Lung (tissue), 12 donors: ENCODE data around the gene NPHP4. TPM values are rescaled to one million over a fixed set of nuclear protein-coding genes. Genes with fewer than 3 reads are reported as not detected.

Source experiments
- ATAC-seq: fragments of 200-7000 bp; cut with Tn5 transposase; one replicate; pipeline ENCODE4 v1.9.1; 2020; ENCODE audit warnings: moderate number of reproducible peaks; ENCODE audit not compliant: insufficient read depth, low FRiP score
- DNase-seq, 3 donors: peaks; one replicate each; pipeline ENCODE4 v3.0.0-alpha.2; 2013 to 2017
- H3K27ac ChIP-seq, 2 donors: one replicate each; pipeline ENCODE4 v1.5.1; 2013; ENCODE audit warnings: mild to moderate bottlenecking in 2 of 2, moderate library complexity in 2 of 2, control low read depth in 1 of 2, inconsistent platforms in 1 of 2, low read depth in 1 of 2, low read length in 1 of 2
- H3K27me3 ChIP-seq, 3 donors: one replicate each; pipeline ENCODE4 v1.5.1; 2013; ENCODE audit warnings: low read length in 2 of 3; ENCODE audit not compliant: control insufficient read depth in 3 of 3, insufficient read depth in 3 of 3
- H3K36me3 ChIP-seq, 4 donors: one replicate each; pipeline ENCODE4 v1.5.1; 2013; ENCODE audit warnings: low read length in 4 of 4, mild to moderate bottlenecking in 1 of 4, moderate library complexity in 1 of 4; ENCODE audit not compliant: control insufficient read depth in 4 of 4, insufficient read depth in 4 of 4
- H3K4me1 ChIP-seq, 5 donors: one replicate each; pipeline ENCODE4 v1.5.1; 2013; ENCODE audit warnings: low read length in 5 of 5, mild to moderate bottlenecking in 2 of 5, moderate library complexity in 1 of 5; ENCODE audit not compliant: control insufficient read depth in 5 of 5, insufficient read depth in 5 of 5
- H3K4me3 ChIP-seq: one replicate; pipeline ENCODE4 v1.5.1; 2013; ENCODE audit warnings: mild to moderate bottlenecking, control low read depth, moderate library complexity
- H3K9ac ChIP-seq, 2 donors: one replicate each; pipeline ENCODE4 v1.5.1; 2013; ENCODE audit warnings: low read length in 2 of 2, control low read depth in 1 of 2; ENCODE audit not compliant: insufficient read depth in 1 of 2
- H3K9me3 ChIP-seq, 4 donors: one replicate each; pipeline ENCODE4 v1.5.1; 2013; ENCODE audit warnings: low read length in 3 of 4, mild to moderate bottlenecking in 1 of 4, moderate library complexity in 1 of 4; ENCODE audit not compliant: control insufficient read depth in 4 of 4, insufficient read depth in 3 of 4
- WGBS, 2 donors: extraction: QIAGEN DNeasy Blood & Tissue Kit; methylation state at CpG; one replicate each; pipeline ENCODE4 v1.1.7; 2013; 5-methylcytosine and 5-hydroxymethylcytosine counted together
- polyA plus RNA-seq, 2 donors: library from polyadenylated mRNA; stranded (reverse); fragments of 200-250 nt; gene quantifications; one replicate each; pipeline ENCODE4 v1.2.1, GENCODE V29; 2013
- total RNA-seq, 2 donors: library from RNA; depleted of rRNA in 1 of 2; stranded (reverse); fragments of >200 nt in 1 of 2; gene quantifications; one replicate each; pipeline ENCODE4 v1.2.1, GENCODE V29; 2014 to 2021
- TF ChIP-seq, protein P1 (sequence below): IDR thresholded peaks from 2 replicates; pipeline ENCODE4 v1.5.1; 2012; ENCODE audit warnings: mild to moderate bottlenecking; ENCODE audit errors: control extremely low read depth, extremely low read depth
- donor health status: control.
- donor health status: control.
- donor health status: Bipolar disorder and iron deficiency.
- donor health status: healthy.
- donor health status: DM: yes; HTN: yes; CAD: no.

The NPHP4 gene
- total and polyA plus RNA-seq, 4 donors = 6.0 to 23.3 (median 11.1) TPM

DNA sequence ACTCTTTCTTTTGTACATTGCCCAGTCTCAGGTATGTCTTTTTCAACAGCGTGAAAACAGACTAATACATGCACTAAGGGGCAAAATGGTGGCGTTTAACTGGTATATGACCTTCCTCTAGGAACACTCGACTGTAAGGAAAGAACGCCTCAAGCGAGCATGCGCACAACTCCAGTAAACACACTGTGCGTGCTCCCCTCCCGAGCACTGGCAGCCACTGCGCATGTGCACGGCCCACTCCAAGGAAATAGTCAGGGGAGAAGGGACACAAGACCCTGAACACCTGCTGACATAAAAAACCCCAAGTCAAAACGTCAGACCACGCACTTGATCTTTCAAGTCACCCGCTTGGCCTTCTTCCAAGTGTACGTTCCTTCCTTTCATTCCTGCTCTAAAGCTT is 173.5 kb downstream of the NPHP4 start:
- no peaks in the 10 kb centered on the region for H3K4me1 ChIP-seq
- TF ChIP-seq, protein P1, sequence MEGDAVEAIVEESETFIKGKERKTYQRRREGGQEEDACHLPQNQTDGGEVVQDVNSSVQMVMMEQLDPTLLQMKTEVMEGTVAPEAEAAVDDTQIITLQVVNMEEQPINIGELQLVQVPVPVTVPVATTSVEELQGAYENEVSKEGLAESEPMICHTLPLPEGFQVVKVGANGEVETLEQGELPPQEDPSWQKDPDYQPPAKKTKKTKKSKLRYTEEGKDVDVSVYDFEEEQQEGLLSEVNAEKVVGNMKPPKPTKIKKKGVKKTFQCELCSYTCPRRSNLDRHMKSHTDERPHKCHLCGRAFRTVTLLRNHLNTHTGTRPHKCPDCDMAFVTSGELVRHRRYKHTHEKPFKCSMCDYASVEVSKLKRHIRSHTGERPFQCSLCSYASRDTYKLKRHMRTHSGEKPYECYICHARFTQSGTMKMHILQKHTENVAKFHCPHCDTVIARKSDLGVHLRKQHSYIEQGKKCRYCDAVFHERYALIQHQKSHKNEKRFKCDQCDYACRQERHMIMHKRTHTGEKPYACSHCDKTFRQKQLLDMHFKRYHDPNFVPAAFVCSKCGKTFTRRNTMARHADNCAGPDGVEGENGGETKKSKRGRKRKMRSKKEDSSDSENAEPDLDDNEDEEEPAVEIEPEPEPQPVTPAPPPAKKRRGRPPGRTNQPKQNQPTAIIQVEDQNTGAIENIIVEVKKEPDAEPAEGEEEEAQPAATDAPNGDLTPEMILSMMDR = no peak
- DNase-seq (no peak), ATAC-seq (no peak)
- H3K27me3 ChIP-seq = no peaks in the 10 kb centered on the region
- H3K9me3 ChIP-seq = peaks cover 0 to 6% (median 0%) of the 10 kb centered on the region in 4 donors
- H3K4me3 ChIP-seq = no peak overlapping the region
- no peaks in the 10 kb centered on the region for H3K36me3 ChIP-seq
- no peak overlapping the region for H3K9ac ChIP-seq
- 68 to 73% methylated on average over 14 of the region's 14 CpGs for WGBS, 2 donors
- no peak overlapping the region for H3K27ac ChIP-seq

GRCh38 chr1:5815716-5816115 is 176.5 kb downstream of the NPHP4 start:
- Histone ChIP-seq H3K27me3 (peaks cover 0 to 10% (median 0%) of the 10 kb centered on the region in 3 donors), H3K27ac (no peak overlapping the region), H3K9me3 (peaks cover 0 to 8% (median 0%) of the 10 kb centered on the region in 4 donors), H3K9ac (no peak overlapping the region), H3K4me1 (no peaks in the 10 kb centered on the region), H3K36me3 (no peaks in the 10 kb centered on the region), H3K4me3 (no peak overlapping the region)
- TF ChIP-seq, protein P1 = no peak
- no peak for DNase-seq
- no peak for ATAC-seq
- 90 to 97% methylated on average over 4 of the region's 4 CpGs for WGBS, 2 donors

GRCh38 chr1:5815211-5815610 is 177.0 kb downstream of the NPHP4 start:
- Histone ChIP-seq H3K4me3 (no peak overlapping the region), H3K27me3 (peaks cover 0 to 12% (median 0%) of the 10 kb centered on the region in 3 donors), H3K4me1 (no peaks in the 10 kb centered on the region), H3K36me3 (no peaks in the 10 kb centered on the region), H3K27ac (no peak overlapping the region), H3K9ac (no peak overlapping the region), H3K9me3 (peaks cover 0 to 8% (median 0%) of the 10 kb centered on the region in 4 donors)
- WGBS, 2 donors = 46 to 57% methylated on average over 2 of the region's 2 CpGs
- no peak for ATAC-seq
- TF ChIP-seq, protein P1 = no peak
- no peak for DNase-seq

GRCh38 chr1:5814046-5814619 is 178.1 kb downstream of the NPHP4 start:
- TF ChIP-seq, protein P1 = no peak
- peaks cover 0 to 12% (median 0%) of the 10 kb centered on the region in 3 donors for H3K27me3 ChIP-seq
- H3K36me3 ChIP-seq = no peaks in the 10 kb centered on the region
- DNase-seq (no peak), ATAC-seq (no peak)
- peaks cover 0 to 12% (median 0%) of the 10 kb centered on the region in 4 donors for H3K9me3 ChIP-seq
- no peak overlapping the region for H3K4me3 ChIP-seq
- no peaks in the 10 kb centered on the region for H3K4me1 ChIP-seq
- WGBS, 2 donors = 63 to 65% methylated on average over 25 of the region's 25 CpGs
- no peak overlapping the region for H3K27ac ChIP-seq
- no peak overlapping the region for H3K9ac ChIP-seq
